NCI-H1048 (cell line): ENCODE measurements around the gene MRAP2.
"Not testable (repeated sequence)": the region's sequence is repeated elsewhere in the genome, so short reads cannot be mapped to it uniquely, and the experiment has no call there.

Source experiments
- DNase-seq: peaks from one replicate; lab custom pipeline; 2025; lab: John Stamatoyannopoulos, UW

Gene MRAP2

GRCh38 chr6:84032000-84032399 is 1.6 kb upstream of the MRAP2 start:
- DNase-seq, result not testable (repeated sequence)

- no peak for DNase-seq
These were observed 1.9 kb downstream of the MRAP2 start for GRCh38 chr6:84035484-84035883.

- no peak for DNase-seq
These were observed 4.0 kb downstream of the MRAP2 start for GRCh38 chr6:84037425-84038089.

- no peak for DNase-seq
These were observed 9.0 kb downstream of the MRAP2 start for GRCh38 chr6:84042603-84043002.

GRCh38 chr6:84043555-84043954 is 10.0 kb downstream of the MRAP2 start:
- no peak for DNase-seq

- DNase-seq, result no peak
These were observed 13.2 kb downstream of the MRAP2 start for GRCh38 chr6:84046755-84047154.

- no peak for DNase-seq
These were observed 15.0 kb downstream of the MRAP2 start for GRCh38 chr6:84048588-84048987.

GRCh38 chr6:84050408-84050807 is 16.8 kb downstream of the MRAP2 start:
- DNase-seq, result no peak

GRCh38 chr6:84052204-84052882 is 18.8 kb downstream of the MRAP2 start:
- no peak for DNase-seq

- DNase-seq, result no peak
These were observed 19.3 kb downstream of the MRAP2 start for GRCh38 chr6:84052883-84053241.

- no peak for DNase-seq
These were observed 22.1 kb downstream of the MRAP2 start for GRCh38 chr6:84055647-84056046.

GRCh38 chr6:84057908-84058307 is 24.3 kb downstream of the MRAP2 start:
- no peak for DNase-seq

- DNase-seq, result no peak
These were observed 25.5 kb downstream of the MRAP2 start for GRCh38 chr6:84059082-84059481.

- DNase-seq, result no peak
These were observed 27.6 kb downstream of the MRAP2 start for GRCh38 chr6:84061174-84061573.

GRCh38 chr6:84061613-84062398 is 28.2 kb downstream of the MRAP2 start:
- DNase-seq, result no peak

GRCh38 chr6:84062519-84063154 is 29.1 kb downstream of the MRAP2 start:
- no peak for DNase-seq

- no peak for DNase-seq
These were observed 32.2 kb downstream of the MRAP2 start for GRCh38 chr6:84065693-84066290.

- no peak for DNase-seq
These were observed 33.0 kb downstream of the MRAP2 start for GRCh38 chr6:84066536-84066935.

- not testable (repeated sequence) for DNase-seq
These were observed 35.3 kb downstream of the MRAP2 start for GRCh38 chr6:84068873-84069272.

- DNase-seq, result no peak
These were observed 38.9 kb downstream of the MRAP2 start for GRCh38 chr6:84072442-84072997.

- DNase-seq, result no peak
These were observed 41.6 kb downstream of the MRAP2 start for GRCh38 chr6:84074988-84075781.
